GM12878 (cell line): ENCODE data around the gene TPCN1. TPM values are rescaled to one million over a fixed set of nuclear protein-coding genes. Genes with fewer than 3 reads are reported as not detected.

Experiments
- ATAC-seq: fragments of 200-7000 bp; cut with Tn5 transposase; 3 replicates; pipeline ENCODE4 v1.9.1; 2020; ENCODE audit warnings: mild to moderate bottlenecking, moderate library complexity
- BruUV-seq: library from RNA; stranded (reverse); fragments of 400-500 nt; replicated peaks from 2 replicates; lab custom pipeline; 2021; lab: Mats Ljungman, UMichigan
- CTCF ChIA-PET: fragments of 300-600 bp; sonication (Branson Sonifier 250); formaldehyde crosslinking; extraction: SDS; loops from one replicate; lab custom pipeline; 2021; ENCODE audit warnings: inconsistent platforms; lab: Yijun Ruan, JAX
- POLR2A ChIA-PET: fragments of 350-600 bp; formaldehyde crosslinking; extraction: SDS; loops from one replicate; lab custom pipeline; 2021; ENCODE audit warnings: inconsistent platforms; lab: Charles Lee
- RAD21 ChIA-PET: fragments of 300-600 bp; sonication (Branson Sonifier 250); formaldehyde crosslinking; loops from one replicate; lab custom pipeline; 2023; ENCODE audit warnings: antibody characterized with exemption; ENCODE audit not compliant: unreplicated experiment; lab: Charles Lee
- SMC1A ChIA-PET: fragments of 300-600 bp; sonication (Branson Sonifier 250); formaldehyde crosslinking; loops from one replicate; lab custom pipeline; 2023; ENCODE audit not compliant: unreplicated experiment, uncharacterized antibody; lab: Charles Lee
- DNase-seq: peaks from one replicate; pipeline ENCODE4 v3.0.0-alpha.2; 2011; ENCODE audit warnings: low read depth, low spot score
- FAIRE-seq: peaks from 3 replicates; lab custom pipeline; 2011; peaks lifted over from hg19 to GRCh38; lab: Jason Lieb, UNC
- H2AFZ ChIP-seq: 2 replicates; pipeline ENCODE4 v1.6.0; 2011; ENCODE audit warnings: low read depth, low read length, control low read depth; ENCODE audit not compliant: control insufficient read depth
- H3K27ac ChIP-seq: 2 replicates; pipeline ENCODE4 v1.5.1; 2011; ENCODE audit warnings: control low read depth; ENCODE audit not compliant: control insufficient read depth, insufficient read depth
- H3K27me3 ChIP-seq, 2 experiments: replicated peaks in 1 of 2; 2 replicates each; pipeline versions ENCODE4 v1.6.0 to v1.6.1; 2011; ENCODE audit warnings: low read length in 1 of 2; ENCODE audit not compliant: control insufficient read depth in 2 of 2, insufficient read depth in 2 of 2
- H3K36me3 ChIP-seq, 2 experiments: 2 replicates each; pipeline ENCODE4 v1.5.1; 2011; ENCODE audit warnings: low read length in 1 of 2; ENCODE audit not compliant: control insufficient read depth in 2 of 2, insufficient read depth in 2 of 2
- H3K4me1 ChIP-seq: 2 replicates; pipeline ENCODE4 v1.6.1; 2011; ENCODE audit warnings: mild to moderate bottlenecking, low read length, moderate library complexity, mixed read lengths; ENCODE audit not compliant: control insufficient read depth, insufficient read depth
- H3K4me2 ChIP-seq: 2 replicates; pipeline ENCODE4 v1.6.0; 2011; ENCODE audit warnings: control low read depth; ENCODE audit not compliant: control insufficient read depth, insufficient read depth
- H3K4me3 ChIP-seq: fragments of 200-600 bp; sonication (generic); 2 replicates; pipeline ENCODE4 v1.5.1; 2016
- H3K79me2 ChIP-seq: 2 replicates; pipeline ENCODE4 v1.6.0; 2011; ENCODE audit warnings: low read length; ENCODE audit not compliant: control insufficient read depth, insufficient read depth
- H3K9ac ChIP-seq: 2 replicates; pipeline ENCODE4 v1.8.0; 2011; ENCODE audit warnings: low read length, control low read depth, mixed read lengths; ENCODE audit not compliant: control insufficient read depth, insufficient read depth
- H3K9me3 ChIP-seq: replicated peaks from 3 replicates; pipeline ENCODE4 v1.5.1; 2011; ENCODE audit warnings: mild to moderate bottlenecking, low read length; ENCODE audit not compliant: control insufficient read depth, insufficient read depth
- H4K20me1 ChIP-seq: 2 replicates; pipeline ENCODE4 v1.6.0; 2011; ENCODE audit not compliant: control insufficient read depth, insufficient read depth
- E4F1 ChIP-seq: fragments of 450-650 bp; IDR thresholded peaks from 2 replicates; pipeline ENCODE4 v1.6.1; 2018; ENCODE audit warnings: borderline replicate concordance, mild to moderate bottlenecking; ENCODE audit not compliant: partially characterized antibody
- SMARCA5 ChIP-seq: fragments of 450-650 bp; IDR thresholded peaks from 2 replicates; pipeline ENCODE4 v1.6.1; 2017; ENCODE audit warnings: mild to moderate bottlenecking
- TARDBP ChIP-seq: IDR thresholded peaks from 2 replicates; pipeline ENCODE4 v1.6.1; 2016; ENCODE audit warnings: borderline replicate concordance
- ZNF622 ChIP-seq: fragments of 450-650 bp; IDR thresholded peaks from 2 replicates; pipeline ENCODE4 v1.6.1; 2017; ENCODE audit warnings: mild to moderate bottlenecking, inconsistent platforms
- WGBS: methylation state at CpG from one replicate; pipeline ENCODE4 v1.1.6; 2016; ENCODE audit warnings: low lambda C conversion rate; ENCODE audit not compliant: insufficient replicate concordance, insufficient coverage; ENCODE audit errors: missing lambda C conversion rate; 5-methylcytosine and 5-hydroxymethylcytosine counted together
- in situ Hi-C: fragments of 300-500 bp; cut with MboI; formaldehyde crosslinking; loops from 9 replicates; pipeline ENCODE4 v1.14.3; 2018; ENCODE audit warnings: mixed read lengths
- intact Hi-C: fragments of 100-400 bp; cut with micrococcal nuclease; formaldehyde crosslinking; loops from one replicate; pipeline ENCODE4 v1.14.2; 2022; ENCODE audit not compliant: unreplicated experiment
- polyA plus RNA-seq, 11 experiments: library from polyadenylated mRNA; depleted of rRNA in 4 of 11; unstranded in 6 of 11; stranded (reverse) in 5 of 11; fragments of >200 nt; fragmentation: Nextera tagmentation in 4 of 11; fragmentation: Illumina TruSeq in 1 of 11; extraction: Ambion mirVana in 4 of 11; extraction: Trizol in 1 of 11; gene quantifications; 1 replicate in 1 of 11; 2 replicates in 10 of 11; pipeline versions ENCODE4 v1.2.1 to v1.2.3, GENCODE V29; 2011 to 2016; ENCODE audit warnings: inconsistent platforms in 2 of 11, missing spikeins in 2 of 11, low read depth in 1 of 11
- total RNA-seq, 4 experiments: library from RNA; depleted of rRNA in 3 of 4; stranded (reverse); fragments of >200 nt in 3 of 4; fragmentation: Illumina TruSeq in 1 of 4; extraction: Trizol in 1 of 4; gene quantifications; 2 replicates each; pipeline versions ENCODE4 v1.2.1 to v1.2.3, GENCODE V29; 2013 to 2021

Gene TPCN1
- total and polyA plus RNA-seq, 10 of the 15 experiments (the other 5 are each of a cell fraction or from before 2014, with no cell fraction given): 0.79 to 30.9 (median 19.4) TPM

DNA sequence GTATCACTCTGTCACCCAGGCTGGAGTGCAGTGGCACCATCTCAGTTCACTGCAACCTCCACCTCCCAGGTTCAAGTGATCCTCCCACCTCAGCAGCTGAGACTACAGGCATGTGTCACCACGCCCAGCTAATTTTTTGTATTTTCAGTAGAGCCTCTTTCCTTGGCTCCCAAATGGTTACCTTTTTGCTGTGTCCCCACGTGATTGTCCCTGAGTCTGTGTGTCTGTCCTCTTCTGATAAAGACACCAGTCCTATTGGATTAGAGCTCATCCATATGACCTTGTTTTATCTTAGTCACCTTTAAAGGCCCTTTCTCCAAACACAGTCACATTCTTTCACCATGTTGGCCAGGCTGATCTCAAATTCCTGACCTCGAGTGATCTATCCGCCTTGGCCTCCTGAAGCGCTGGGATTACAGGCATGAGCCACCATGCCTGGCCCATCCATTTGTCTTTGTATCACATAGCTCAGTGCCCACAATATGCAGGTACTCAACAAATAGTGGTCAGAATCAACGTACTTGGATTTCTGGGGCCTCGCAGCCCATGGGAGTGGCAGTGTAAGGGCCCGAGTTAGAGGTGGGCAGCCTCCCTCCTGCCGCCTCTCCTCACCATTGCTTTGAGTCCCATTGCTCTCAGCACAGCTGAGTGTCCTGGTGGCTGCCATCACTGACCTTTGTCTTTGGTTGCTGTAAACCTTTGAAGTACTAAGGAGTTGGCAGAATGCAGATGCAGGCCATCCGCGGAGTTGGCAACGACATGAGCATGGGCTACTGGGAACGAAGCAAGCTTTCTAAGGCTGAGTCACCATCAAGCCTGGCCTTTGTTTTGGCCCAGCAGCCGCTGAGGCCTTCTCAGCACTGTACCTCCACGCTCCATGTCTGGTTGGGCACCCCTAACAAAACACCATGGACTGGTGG, 9.3 kb downstream of the TPCN1 start:
- BruUV-seq: TSS peak; percentile 34
- ATAC-seq (peak; percentile 25), DNase-seq (no peak), FAIRE-seq (no peak)
- H3K36me3 ChIP-seq: peaks cover 9 to 37% of the 10 kb centered on the region in 2 experiments
- peaks cover 8% of the 10 kb centered on the region for H3K79me2 ChIP-seq
- TF ChIP-seq E4F1 (no peak), TARDBP (no peak), ZNF622 (no peak), SMARCA5 (peak; percentile 16; the same call in 1 of the 2 replicates)
- 84% methylated on average over 15 of the region's 15 CpGs for WGBS
- SMC1A ChIA-PET: interaction anchor here (0.6 to 15.7 kb wide), 14 partner anchors 9 to 253 kb away, joined by 3 to 237 read pairs (median 4); partner anchors contain the start of genes DDX54, RITA1 and TPCN1
- intact Hi-C loops (no loop called here), in situ Hi-C loops (no loop called here)
- no peak overlapping the region for H2AFZ ChIP-seq
- RAD21 ChIA-PET: interaction anchor here (0.7 to 6.6 kb wide), 12 partner anchors 8 to 128 kb away, joined by 3 to 47 read pairs (median 6); partner anchors contain the start of genes DDX54, PLBD2 and TPCN1
- H3K27ac ChIP-seq: peak overlapping the region; percentile 97
- H3K4me3 ChIP-seq: no peak overlapping the region
- H3K27me3 ChIP-seq: no peaks in the 10 kb centered on the region
- H3K4me2 ChIP-seq: no peak overlapping the region
- POLR2A ChIA-PET: interaction anchor here (0.6 to 7.6 kb wide), 15 partner anchors 8 to 306 kb away, joined by 3 to 74 read pairs (median 5); partner anchors contain the start of genes DDX54, RITA1 and TPCN1
- H3K9ac ChIP-seq: no peak overlapping the region
- CTCF ChIA-PET: interaction anchor here (0.6 to 3.1 kb wide), 13 partner anchors 8 to 195 kb away, joined by 3 to 14 read pairs (median 3); no protein-coding TSS in a partner anchor
- peaks cover 66% of the 10 kb centered on the region for H3K4me1 ChIP-seq
- H3K9me3 ChIP-seq: no peaks in the 10 kb centered on the region
- no peaks in the 10 kb centered on the region for H4K20me1 ChIP-seq
